Measurements from ENCODE around the gene IWS1.

The IWS1 gene

GRCh38 chr2:127504552-127505430 lies 21.5 kb downstream of the IWS1 start:
- no peak for DNase-seq (ENCODE audit: low read depth in 1 of 2, low spot score in 1 of 2)

- DNase-seq (ENCODE audit: low read depth in 1 of 2, low spot score in 1 of 2) = no peak
Observed at GRCh38 chr2:127503491-127503890, 22.8 kb downstream of the IWS1 start.

GRCh38 chr2:127498386-127498785 lies 27.9 kb downstream of the IWS1 start:
- no peak for DNase-seq (ENCODE audit: low read depth in 1 of 2, low spot score in 1 of 2)

- DNase-seq (ENCODE audit: low read depth in 1 of 2, low spot score in 1 of 2) = no peak
Observed at GRCh38 chr2:127490283-127490682, 36.0 kb downstream of the IWS1 start.

GRCh38 chr2:127486247-127487058 lies 39.8 kb downstream of the IWS1 start:
- no peak for DNase-seq (ENCODE audit: low read depth in 1 of 2, low spot score in 1 of 2)

GRCh38 chr2:127485694-127486071 lies 40.6 kb downstream of the IWS1 start:
- DNase-seq (ENCODE audit: low read depth in 1 of 2, low spot score in 1 of 2) = no peak

- no peak for DNase-seq (ENCODE audit: low read depth in 1 of 2, low spot score in 1 of 2)
Observed at GRCh38 chr2:127485051-127485693, 41.1 kb downstream of the IWS1 start.

GRCh38 chr2:127482031-127482430 lies 44.3 kb downstream of the IWS1 start:
- no peak for DNase-seq (ENCODE audit: low read depth in 1 of 2, low spot score in 1 of 2)

GRCh38 chr2:127479866-127480743 lies 46.2 kb downstream of the IWS1 start:
- DNase-seq (ENCODE audit: low read depth in 1 of 2, low spot score in 1 of 2) = no peak

GRCh38 chr2:127479219-127479825 lies 47.0 kb downstream of the IWS1 start:
- no peak for DNase-seq (ENCODE audit: low read depth in 1 of 2, low spot score in 1 of 2)

- no peak for DNase-seq (ENCODE audit: low read depth in 1 of 2, low spot score in 1 of 2)
Observed at GRCh38 chr2:127475788-127476187, 50.5 kb downstream of the IWS1 start.

- no peak for DNase-seq (ENCODE audit: low read depth in 1 of 2, low spot score in 1 of 2)
Observed at GRCh38 chr2:127472268-127472667, 54.0 kb downstream of the IWS1 start.

GRCh38 chr2:127471286-127471988 lies 54.9 kb downstream of the IWS1 start:
- DNase-seq (ENCODE audit: low read depth in 1 of 2, low spot score in 1 of 2) = no peak

- no peak for DNase-seq (ENCODE audit: low read depth in 1 of 2, low spot score in 1 of 2)
Observed at GRCh38 chr2:127469974-127470373, 56.3 kb downstream of the IWS1 start.

GRCh38 chr2:127469051-127469450 lies 57.2 kb downstream of the IWS1 start:
- DNase-seq (ENCODE audit: low read depth in 1 of 2, low spot score in 1 of 2) = no peak

- DNase-seq (ENCODE audit: low read depth in 1 of 2, low spot score in 1 of 2) = no peak
Observed at GRCh38 chr2:127465258-127465657, 61.0 kb downstream of the IWS1 start.

GRCh38 chr2:127464470-127465257 lies 61.6 kb downstream of the IWS1 start:
- no peak for DNase-seq (ENCODE audit: low read depth in 1 of 2, low spot score in 1 of 2)

GRCh38 chr2:127463155-127463991 lies 62.9 kb downstream of the IWS1 start:
- DNase-seq (ENCODE audit: low read depth in 1 of 2, low spot score in 1 of 2) = no peak

Measured in activated T-helper 1 cell treated with anti-CD3 and anti-CD28 coated beads, Interleukin-2, amount 50 U/mL, for 16 hours (primary cell).